HAP-1 (cell line): ENCODE measurements around the gene C2CD5.
"Not testable (repeated sequence)": the region's sequence is repeated elsewhere in the genome, so short reads cannot be mapped to it uniquely, and the experiment has no call there.

ENCODE experiments used
- DNase-seq, 2 experiments: peaks; one replicate each; pipeline ENCODE4 v3.0.0-alpha.2; 2016 to 2020; ENCODE audit warnings: low spot score in 2 of 2
- H3K27me3 ChIP-seq: fragments of 250-450 bp; sonication (Bioruptor Pico); 2 replicates; pipeline ENCODE4 v1.5.1; 2020; ENCODE audit warnings: low read depth, mild to moderate bottlenecking, moderate library complexity
- H3K36me3 ChIP-seq: fragments of 250-450 bp; sonication (Bioruptor Pico); replicated peaks from 2 replicates; pipeline ENCODE4 v1.5.1; 2020; ENCODE audit warnings: mild to moderate bottlenecking
- H3K4me1 ChIP-seq: fragments of 250-450 bp; sonication (Bioruptor Pico); 2 replicates; pipeline ENCODE4 v1.5.1; 2020; ENCODE audit warnings: mild to moderate bottlenecking
- H3K4me3 ChIP-seq: fragments of 250-450 bp; sonication (Bioruptor Pico); 2 replicates; pipeline ENCODE4 v1.5.1; 2020; ENCODE audit warnings: mild to moderate bottlenecking, moderate library complexity
- H3K9me3 ChIP-seq: fragments of 250-450 bp; sonication (Bioruptor Pico); 2 replicates; pipeline ENCODE4 v1.5.1; 2020; ENCODE audit warnings: mild to moderate bottlenecking, moderate library complexity
- in situ Hi-C: fragments of 300-500 bp; cut with MboI; formaldehyde crosslinking; loops from 3 replicates; pipeline ENCODE4 v1.14.3; 2020; ENCODE audit warnings: low sequenced_read_pairs, inconsistent platforms, mixed read lengths

Gene C2CD5

GRCh38 chr12:22457085-22457484, 87.3 kb downstream of the C2CD5 start:
- Histone ChIP-seq H3K27me3 (no peaks in the 10 kb centered on the region), H3K4me3 (no peak overlapping the region), H3K4me1 (no peaks in the 10 kb centered on the region), H3K9me3 (no peaks in the 10 kb centered on the region), H3K36me3 (no peaks in the 10 kb centered on the region)
- DNase-seq = no peak
- in situ Hi-C loops = no loop called here

GRCh38 chr12:22453511-22453910, 90.8 kb downstream of the C2CD5 start:
- Histone ChIP-seq H3K4me3 (no peak overlapping the region), H3K9me3 (no peaks in the 10 kb centered on the region), H3K36me3 (no peaks in the 10 kb centered on the region), H3K27me3 (no peaks in the 10 kb centered on the region), H3K4me1 (no peaks in the 10 kb centered on the region)
- DNase-seq = no peak
- in situ Hi-C loops = no loop called here

- in situ Hi-C loops = loop anchor here (25.0 kb wide), 2 partner anchors 360 to 760 kb away; no protein-coding TSS in a partner anchor
- DNase-seq = peak in 1 of 2 experiments; percentile 7
- Histone ChIP-seq H3K27me3 (0 out of 2 replicates have a peak, but pooled peaks cover 3% of the 10 kb centered on the region), H3K4me1 (no peaks in the 10 kb centered on the region), H3K4me3 (no peak overlapping the region), H3K9me3 (no peaks in the 10 kb centered on the region), H3K36me3 (no peaks in the 10 kb centered on the region)
These were observed 97.1 kb downstream of the C2CD5 start for GRCh38 chr12:22447223-22447622.

GRCh38 chr12:22444317-22444665, 100.1 kb downstream of the C2CD5 start:
- not testable (repeated sequence) for H3K4me3 ChIP-seq, H3K36me3 ChIP-seq, H3K27me3 ChIP-seq, DNase-seq, H3K4me1 ChIP-seq, H3K9me3 ChIP-seq
- in situ Hi-C loops = loop anchor here (25.0 kb wide), 2 partner anchors 357 to 757 kb away; no protein-coding TSS in a partner anchor

DNA sequence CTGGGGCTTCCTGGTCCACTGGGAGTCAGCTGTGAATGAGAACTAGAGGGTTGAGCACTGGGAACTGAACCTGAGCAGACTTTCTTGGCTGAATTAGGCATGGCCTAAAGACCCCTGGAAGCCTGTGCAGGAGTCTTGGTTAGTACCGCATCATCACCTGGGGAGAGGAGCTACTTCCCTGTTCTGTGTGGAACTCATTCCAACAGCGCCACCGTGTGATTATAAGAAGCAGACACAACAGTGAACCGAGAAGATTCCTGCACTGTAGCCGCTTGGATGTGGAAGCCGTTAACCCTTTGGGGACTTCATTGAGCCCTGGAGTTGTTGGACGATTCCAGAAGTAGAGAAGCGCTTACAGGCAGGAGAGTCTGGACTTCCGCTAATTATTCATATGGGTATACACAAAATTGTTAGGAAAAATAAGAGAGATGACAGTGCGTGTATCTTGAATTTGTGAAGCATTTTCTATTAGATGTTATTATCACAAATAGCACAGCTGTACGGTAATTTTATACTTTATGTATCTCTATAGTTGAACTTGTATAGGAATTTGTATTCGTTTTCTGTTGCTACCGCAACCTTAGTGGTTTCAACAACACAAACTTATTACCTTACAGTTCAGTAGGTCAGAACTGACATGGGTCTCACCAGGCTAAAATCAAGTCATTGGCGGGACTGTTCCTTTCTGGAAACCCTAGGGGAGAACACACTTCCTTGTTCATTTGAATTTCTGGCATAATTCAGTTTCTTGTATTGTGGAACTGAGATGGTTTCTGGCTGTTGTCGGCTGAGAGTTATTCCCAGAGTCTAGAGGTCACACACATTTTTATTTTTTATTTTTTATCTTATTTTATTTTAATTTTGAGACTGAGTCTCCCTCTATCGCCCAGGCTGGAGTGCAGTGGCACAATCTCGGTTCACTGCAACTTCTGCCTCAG, 100.7 kb downstream of the C2CD5 start:
- Histone ChIP-seq H3K36me3 (no peaks in the 10 kb centered on the region), H3K4me3 (no peak overlapping the region), H3K27me3 (peaks cover 6% of the 10 kb centered on the region), H3K4me1 (no peaks in the 10 kb centered on the region), H3K9me3 (no peaks in the 10 kb centered on the region)
- peak; percentile 66 to 72 for DNase-seq
- in situ Hi-C loops = loop anchor here (25.0 kb wide), 2 partner anchors 356 to 756 kb away; no protein-coding TSS in a partner anchor

DNA sequence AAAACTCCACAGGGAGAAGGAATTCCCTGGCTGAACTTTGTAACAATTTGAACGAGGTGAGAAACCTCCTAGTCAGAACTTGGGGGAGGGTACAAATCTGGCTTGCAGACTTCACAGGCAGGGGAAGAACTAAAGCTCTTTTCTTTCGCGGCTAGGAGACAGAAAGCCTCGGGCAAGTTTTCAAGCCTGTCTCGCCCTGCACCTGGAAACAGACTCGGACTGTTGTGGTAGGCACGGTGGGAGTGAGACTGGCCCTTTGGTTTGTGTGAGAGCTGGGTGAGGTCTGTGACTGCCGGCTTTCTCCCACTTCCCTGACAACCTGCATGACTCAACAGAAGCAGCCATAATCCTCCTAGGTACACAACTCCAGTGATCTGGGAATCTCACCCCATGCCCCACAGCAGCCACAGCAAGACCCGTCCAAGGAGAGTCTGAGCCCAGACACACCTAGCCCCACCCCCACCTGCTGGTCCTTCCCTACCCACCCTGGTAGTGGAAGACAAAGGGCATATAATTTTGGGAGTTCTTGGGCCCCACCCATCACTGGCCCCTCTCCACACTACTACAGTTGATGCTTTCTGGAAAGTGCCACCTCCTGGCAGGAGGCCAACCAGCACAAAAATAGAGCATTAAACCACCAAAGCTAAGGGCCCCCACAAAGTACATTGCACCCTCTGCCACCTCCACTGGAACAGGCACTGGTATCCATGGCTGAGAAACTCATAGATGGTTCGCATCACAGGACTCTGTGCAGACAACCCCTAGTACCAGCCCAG, 107.1 kb downstream of the C2CD5 start:
- in situ Hi-C loops = loop anchor here (25.0 kb wide), 2 partner anchors 350 to 750 kb away; no protein-coding TSS in a partner anchor

GRCh38 chr12:22435583-22435982, 108.8 kb downstream of the C2CD5 start:
- no peaks in the 10 kb centered on the region for H3K9me3 ChIP-seq
- H3K4me1 ChIP-seq = no peaks in the 10 kb centered on the region
- H3K36me3 ChIP-seq = no peaks in the 10 kb centered on the region
- H3K27me3 ChIP-seq = peaks cover 3% of the 10 kb centered on the region
- H3K4me3 ChIP-seq = no peak overlapping the region
- in situ Hi-C loops = loop anchor here (25.0 kb wide), 2 partner anchors 348 to 748 kb away; no protein-coding TSS in a partner anchor
- DNase-seq = no peak

More for the DNA sequence above, 107.1 kb downstream of the C2CD5 start:
- DNase-seq = peak in 1 of 2 experiments; percentile 12
- H3K4me1 ChIP-seq = no peaks in the 10 kb centered on the region
- H3K9me3 ChIP-seq = no peaks in the 10 kb centered on the region
- H3K36me3 ChIP-seq = no peaks in the 10 kb centered on the region
- H3K4me3 ChIP-seq = no peak overlapping the region
- H3K27me3 ChIP-seq = peaks cover 4% of the 10 kb centered on the region

GRCh38 chr12:22431693-22432251, 112.6 kb downstream of the C2CD5 start:
- Histone ChIP-seq H3K4me1 (no peaks in the 10 kb centered on the region), H3K27me3 (no peaks in the 10 kb centered on the region), H3K36me3 (no peaks in the 10 kb centered on the region), H3K4me3 (no peak overlapping the region), H3K9me3 (no peaks in the 10 kb centered on the region)
- in situ Hi-C loops = loop anchor here (25.0 kb wide), 2 partner anchors 344 to 744 kb away; no protein-coding TSS in a partner anchor
- DNase-seq = no peak

DNA sequence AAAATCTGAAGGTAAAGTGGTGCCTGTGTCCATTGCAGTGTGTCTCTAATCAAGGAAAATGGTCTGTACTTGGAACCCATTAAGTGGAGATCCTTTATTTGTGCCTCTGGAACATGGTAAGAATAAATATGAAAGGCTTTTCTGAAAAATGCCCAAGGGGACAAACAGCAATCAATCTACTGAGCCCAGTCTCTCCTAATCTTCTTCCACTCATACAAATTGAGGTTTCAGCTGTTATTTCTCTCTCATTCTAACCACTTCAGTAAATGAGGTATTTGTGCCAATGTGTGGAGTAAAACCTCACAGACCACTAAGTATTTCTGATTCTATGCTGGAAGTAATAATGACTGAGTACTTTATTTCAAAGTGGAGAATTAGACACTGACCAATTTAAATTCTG, 127.5 kb downstream of the C2CD5 start:
- peaks cover 3% of the 10 kb centered on the region; the same call in 1 of the 2 replicates for H3K27me3 ChIP-seq
- no peaks in the 10 kb centered on the region for H3K36me3 ChIP-seq
- H3K4me1 ChIP-seq = 0 out of 2 replicates have a peak, but pooled peaks cover 2% of the 10 kb centered on the region
- no peak for DNase-seq
- in situ Hi-C loops = no loop called here
- H3K9me3 ChIP-seq = no peaks in the 10 kb centered on the region
- no peak overlapping the region for H3K4me3 ChIP-seq

DNA sequence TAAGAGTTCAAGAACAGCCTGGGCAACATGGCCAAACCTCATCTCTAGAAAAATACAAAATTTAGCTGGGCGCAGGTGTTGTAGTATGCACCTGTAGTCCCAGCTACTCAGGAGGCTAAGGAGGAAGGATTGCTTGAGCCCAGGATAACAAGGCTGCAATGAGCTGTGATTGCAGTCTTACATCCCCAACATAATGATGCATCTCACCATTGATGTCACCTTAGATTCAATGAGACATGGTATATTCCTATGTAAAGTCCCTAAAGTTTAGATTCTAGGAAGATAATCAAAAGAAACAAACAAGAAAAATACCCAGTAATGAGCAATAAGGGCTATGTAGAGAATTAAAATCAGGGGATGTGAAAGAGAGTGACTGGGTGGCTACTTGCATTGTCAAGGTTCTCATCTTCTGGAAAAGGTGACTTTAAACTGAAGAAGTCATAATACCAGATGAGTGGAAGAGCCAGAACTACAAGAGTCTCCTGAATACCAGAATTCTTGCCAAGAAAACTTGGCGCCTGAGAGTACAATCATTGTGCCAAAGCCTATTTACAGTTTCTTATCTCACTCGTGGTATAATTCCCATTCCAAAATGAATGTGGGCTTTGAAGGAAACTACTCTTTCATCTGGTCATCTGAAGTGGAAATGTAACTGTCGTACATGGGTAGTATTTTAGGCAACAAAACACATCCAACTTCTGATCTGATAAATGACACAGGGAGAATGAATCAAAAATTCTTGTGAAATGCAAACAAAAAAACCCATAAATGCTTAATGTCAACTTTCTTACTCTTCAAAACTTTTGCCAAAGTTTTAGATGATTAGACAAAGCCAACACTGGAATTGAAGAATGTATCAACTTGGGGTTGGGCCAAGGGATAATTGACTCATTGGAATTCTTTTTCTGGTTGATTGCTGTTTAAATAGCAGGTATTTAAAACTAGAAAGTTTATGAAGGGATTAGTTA, 128.7 kb downstream of the C2CD5 start:
- H3K36me3 ChIP-seq = no peaks in the 10 kb centered on the region
- in situ Hi-C loops = no loop called here
- no peak overlapping the region for H3K4me3 ChIP-seq
- H3K9me3 ChIP-seq = no peaks in the 10 kb centered on the region
- DNase-seq = no peak
- H3K4me1 ChIP-seq = 0 out of 2 replicates have a peak, but pooled peaks cover 2% of the 10 kb centered on the region
- peaks cover 3% of the 10 kb centered on the region; the same call in 1 of the 2 replicates for H3K27me3 ChIP-seq

DNA sequence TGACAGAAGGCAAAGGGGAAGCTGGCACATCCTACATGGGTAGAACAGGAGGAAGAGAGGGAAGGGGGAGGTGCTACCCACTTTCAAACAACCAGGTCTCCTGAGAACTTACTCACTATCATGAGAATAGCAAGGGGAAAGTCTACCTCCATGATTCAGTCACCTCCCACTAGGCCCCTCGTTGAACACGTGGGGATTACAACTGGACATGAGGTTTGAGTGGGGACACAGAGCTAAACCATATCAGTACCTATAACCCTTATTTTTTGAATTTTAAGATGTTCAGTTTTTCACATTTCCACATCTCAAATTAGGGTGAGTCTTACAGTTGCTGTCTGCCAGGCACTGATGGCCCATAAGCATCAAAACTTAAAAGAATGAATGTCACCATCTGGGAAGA, 129.6 kb downstream of the C2CD5 start:
- Histone ChIP-seq H3K4me3 (no peak overlapping the region), H3K27me3 (peaks cover 3% of the 10 kb centered on the region; the same call in 1 of the 2 replicates), H3K9me3 (no peaks in the 10 kb centered on the region), H3K36me3 (no peaks in the 10 kb centered on the region), H3K4me1 (0 out of 2 replicates have a peak, but pooled peaks cover 2% of the 10 kb centered on the region)
- in situ Hi-C loops = no loop called here
- no peak for DNase-seq

- in situ Hi-C loops = no loop called here
- 0 out of 2 replicates have a peak, but pooled peaks cover 2% of the 10 kb centered on the region for H3K4me1 ChIP-seq
- H3K9me3 ChIP-seq = no peaks in the 10 kb centered on the region
These were observed 130.8 kb downstream of the C2CD5 start for GRCh38 chr12:22413592-22413991.

More at GRCh38 chr12:22413592-22413991, 130.8 kb downstream of the C2CD5 start:
- no peak for DNase-seq
- H3K27me3 ChIP-seq = peaks cover 3% of the 10 kb centered on the region; the same call in 1 of the 2 replicates
- H3K36me3 ChIP-seq = no peaks in the 10 kb centered on the region
- H3K4me3 ChIP-seq = no peak overlapping the region
